ENCODE data around the gene GSAP.

Gene GSAP

GRCh38 chr7:77270094-77270480 is 146.1 kb downstream of the GSAP start:
- H3K4me2 ChIP-seq (ENCODE audit: low read length): no peak overlapping the region
- H3K9ac ChIP-seq (ENCODE audit: low read depth, low read length): no peak overlapping the region
- no peak overlapping the region for H3K4me3 ChIP-seq (ENCODE audit: low read length)
- H3K4me1 ChIP-seq (ENCODE audit: control insufficient read depth, insufficient read depth, low read length): peaks cover 5% of the 10 kb centered on the region
- H3K9me3 ChIP-seq (replicated peaks; ENCODE audit: low read length): no peaks in the 10 kb centered on the region
- H3K36me3 ChIP-seq (ENCODE audit: insufficient read depth, low read length): no peaks in the 10 kb centered on the region
- no peaks in the 10 kb centered on the region for H3K27me3 ChIP-seq (ENCODE audit: control insufficient read depth, insufficient read depth, low read length)

GRCh38 chr7:77269360-77270093 is 146.6 kb downstream of the GSAP start:
- H3K4me1 ChIP-seq (ENCODE audit: control insufficient read depth, insufficient read depth, low read length): peaks cover 5% of the 10 kb centered on the region

DNA sequence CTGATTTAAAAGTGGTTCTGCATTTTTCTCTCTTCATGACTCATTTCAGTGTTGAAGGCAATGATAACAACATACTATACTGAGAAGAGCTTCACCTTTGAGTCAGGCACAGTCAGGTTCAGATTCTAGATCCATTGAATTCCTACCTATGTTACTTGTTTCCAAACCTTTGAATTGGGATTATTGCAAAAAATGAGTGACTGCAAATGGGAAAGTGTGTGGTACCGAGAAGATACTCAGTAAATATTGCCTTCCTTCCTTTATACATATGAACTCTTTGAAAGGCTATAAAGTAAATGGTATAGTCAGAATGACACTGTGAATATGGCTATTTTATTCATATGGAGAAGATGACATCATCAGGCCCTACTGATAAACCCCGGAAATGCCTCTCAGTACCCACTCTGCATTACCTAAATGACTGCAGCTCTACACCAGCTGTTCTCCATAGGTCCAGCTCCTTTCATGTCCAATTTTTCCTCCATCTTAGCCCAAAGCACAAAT is 149.8 kb downstream of the GSAP start:
- Histone ChIP-seq H3K36me3 (ENCODE audit: insufficient read depth, low read length) (no peaks in the 10 kb centered on the region), H3K9ac (ENCODE audit: low read depth, low read length) (no peak overlapping the region), H3K4me2 (ENCODE audit: low read length) (no peak overlapping the region), H3K27me3 (ENCODE audit: control insufficient read depth, insufficient read depth, low read length) (no peaks in the 10 kb centered on the region), H3K4me1 (ENCODE audit: control insufficient read depth, insufficient read depth, low read length) (peaks cover 5% of the 10 kb centered on the region), H3K4me3 (ENCODE audit: low read length) (no peak overlapping the region), H3K9me3 (replicated peaks; ENCODE audit: low read length) (no peaks in the 10 kb centered on the region)

More at GRCh38 chr7:77269360-77270093, 146.6 kb downstream of the GSAP start:
- Histone ChIP-seq H3K4me2 (ENCODE audit: low read length) (no peak overlapping the region), H3K9me3 (replicated peaks; ENCODE audit: low read length) (no peaks in the 10 kb centered on the region), H3K9ac (ENCODE audit: low read depth, low read length) (no peak overlapping the region), H3K36me3 (ENCODE audit: insufficient read depth, low read length) (no peaks in the 10 kb centered on the region), H3K27me3 (ENCODE audit: control insufficient read depth, insufficient read depth, low read length) (no peaks in the 10 kb centered on the region), H3K4me3 (ENCODE audit: low read length) (no peak overlapping the region)

DNA sequence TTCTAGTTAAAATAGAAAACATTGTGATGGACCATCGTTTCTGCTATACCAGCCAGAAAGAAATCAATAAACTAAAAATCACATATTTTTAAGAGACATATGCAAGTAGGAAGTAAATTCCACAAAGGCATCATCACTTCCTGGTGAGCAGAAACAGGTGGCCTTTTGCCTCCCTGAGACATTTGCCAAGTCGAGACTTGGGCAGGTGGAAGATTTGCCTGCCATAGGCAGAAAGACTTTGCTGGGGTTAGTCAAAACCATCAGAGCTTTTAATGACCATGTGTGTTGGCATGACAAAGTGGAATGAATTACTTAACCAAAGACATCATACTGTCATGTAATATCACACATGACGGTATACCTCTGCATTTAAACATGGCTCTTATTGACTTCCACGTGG is 150.5 kb downstream of the GSAP start:
- H3K27me3 ChIP-seq (ENCODE audit: control insufficient read depth, insufficient read depth, low read length): no peaks in the 10 kb centered on the region
- no peak overlapping the region for H3K9ac ChIP-seq (ENCODE audit: low read depth, low read length)
- no peaks in the 10 kb centered on the region for H3K9me3 ChIP-seq (replicated peaks; ENCODE audit: low read length)
- H3K36me3 ChIP-seq (ENCODE audit: insufficient read depth, low read length): no peaks in the 10 kb centered on the region
- H3K4me2 ChIP-seq (ENCODE audit: low read length): no peak overlapping the region
- no peak overlapping the region for H3K4me3 ChIP-seq (ENCODE audit: low read length)
- H3K4me1 ChIP-seq (ENCODE audit: control insufficient read depth, insufficient read depth, low read length): peaks cover 5% of the 10 kb centered on the region

DNA sequence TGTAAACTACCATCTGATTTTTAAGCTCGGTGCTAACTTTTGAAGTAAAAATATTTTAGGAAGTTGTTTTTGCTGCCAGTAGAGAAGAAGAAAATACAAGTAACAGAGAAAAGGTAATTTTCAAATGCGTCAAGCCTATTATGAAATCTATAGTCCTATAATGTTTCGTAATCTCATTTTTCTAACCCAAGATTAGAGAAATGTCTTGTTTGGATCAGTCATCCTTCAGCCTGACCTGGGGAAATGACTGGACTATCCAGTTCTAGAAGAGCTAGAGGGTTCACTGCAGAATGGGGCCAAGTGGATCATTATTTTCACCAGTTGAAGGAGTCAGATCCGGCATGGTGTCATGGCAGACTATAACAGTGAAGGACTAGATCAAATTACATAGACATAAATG is 153.8 kb downstream of the GSAP start:
- Histone ChIP-seq H3K9ac (ENCODE audit: low read depth, low read length) (no peak overlapping the region), H3K9me3 (replicated peaks; ENCODE audit: low read length) (no peaks in the 10 kb centered on the region), H3K36me3 (ENCODE audit: insufficient read depth, low read length) (no peaks in the 10 kb centered on the region), H3K4me2 (ENCODE audit: low read length) (no peak overlapping the region), H3K4me3 (ENCODE audit: low read length) (no peak overlapping the region), H3K27me3 (ENCODE audit: control insufficient read depth, insufficient read depth, low read length) (no peaks in the 10 kb centered on the region), H3K4me1 (ENCODE audit: control insufficient read depth, insufficient read depth, low read length) (peaks cover 5% of the 10 kb centered on the region)
